ENCODE data around the gene PRND.
"Not testable (repeated sequence)": the region's sequence is repeated elsewhere in the genome, so short reads cannot be mapped to it uniquely, and the experiment has no call there.

PRND gene

GRCh38 chr20:4737857-4738627, 16.3 kb downstream of the PRND start:
- no peak for DNase-seq (ENCODE audit: low read depth)

- peak; percentile 59 for DNase-seq (ENCODE audit: low read depth)
Measured at GRCh38 chr20:4740774-4741431, 19.2 kb downstream of the PRND start.

- DNase-seq (ENCODE audit: low read depth) = no peak
Measured at GRCh38 chr20:4748847-4749246, 27.1 kb downstream of the PRND start.

- DNase-seq (ENCODE audit: low read depth) = no peak
Measured at GRCh38 chr20:4749326-4749725, 27.6 kb downstream of the PRND start.

- DNase-seq (ENCODE audit: low read depth) = no peak
Measured at GRCh38 chr20:4750381-4750780, 28.7 kb downstream of the PRND start.

GRCh38 chr20:4759100-4759884, 37.6 kb downstream of the PRND start:
- DNase-seq (ENCODE audit: low read depth) = peak; percentile 11

GRCh38 chr20:4763261-4763660, 41.6 kb downstream of the PRND start:
- DNase-seq (ENCODE audit: low read depth) = no peak

- DNase-seq (ENCODE audit: low read depth) = no peak
Measured at GRCh38 chr20:4763723-4764510, 42.2 kb downstream of the PRND start.

GRCh38 chr20:4764805-4765204, 43.1 kb downstream of the PRND start:
- DNase-seq (ENCODE audit: low read depth) = no peak

GRCh38 chr20:4765681-4766080, 44.0 kb downstream of the PRND start:
- no peak for DNase-seq (ENCODE audit: low read depth)

GRCh38 chr20:4766631-4767030, 44.9 kb downstream of the PRND start:
- no peak for DNase-seq (ENCODE audit: low read depth)

- no peak for DNase-seq (ENCODE audit: low read depth)
Measured at GRCh38 chr20:4767084-4767483, 45.4 kb downstream of the PRND start.

- no peak for DNase-seq (ENCODE audit: low read depth)
Measured at GRCh38 chr20:4769328-4769727, 47.6 kb downstream of the PRND start.

- no peak for DNase-seq (ENCODE audit: low read depth)
Measured at GRCh38 chr20:4770026-4770425, 48.3 kb downstream of the PRND start.

- DNase-seq (ENCODE audit: low read depth) = no peak
Measured at GRCh38 chr20:4771004-4771403, 49.3 kb downstream of the PRND start.

- no peak for DNase-seq (ENCODE audit: low read depth)
Measured at GRCh38 chr20:4772132-4772531, 50.4 kb downstream of the PRND start.

- not testable (repeated sequence) for DNase-seq (ENCODE audit: low read depth)
Measured at GRCh38 chr20:4773014-4773413, 51.3 kb downstream of the PRND start.

- no peak for DNase-seq (ENCODE audit: low read depth)
Measured at GRCh38 chr20:4773736-4774135, 52.0 kb downstream of the PRND start.

GRCh38 chr20:4774207-4774606, 52.5 kb downstream of the PRND start:
- no peak for DNase-seq (ENCODE audit: low read depth)

- DNase-seq (ENCODE audit: low read depth) = no peak
Measured at GRCh38 chr20:4775322-4776078, 53.8 kb downstream of the PRND start.

GRCh38 chr20:4776079-4776630, 54.4 kb downstream of the PRND start:
- no peak for DNase-seq (ENCODE audit: low read depth)
